H1 (cell line): ENCODE data around the gene CHD9. TPM values are rescaled to one million over a fixed set of nuclear protein-coding genes. Genes with fewer than 3 reads are reported as not detected.

Experiments
- CTCF ChIA-PET: fragments of 300-600 bp; sonication (Branson Sonifier 250); formaldehyde crosslinking; loops from one replicate; lab custom pipeline; 2021; ENCODE audit not compliant: partially characterized antibody; lab: Charles Lee
- POLR2A ChIA-PET: fragments of 300-600 bp; sonication (Branson Sonifier 250); formaldehyde crosslinking; loops from one replicate; lab custom pipeline; 2021; ENCODE audit warnings: inconsistent platforms; ENCODE audit not compliant: partially characterized antibody; lab: Charles Lee
- DNase-seq, 2 experiments: peaks; one replicate each; pipeline versions ENCODE4 v3.0.0 to v3.0.0-alpha.2; 2010 to 2022; ENCODE audit warnings: low spot score in 2 of 2, low read depth in 1 of 2, mixed read lengths in 1 of 2
- FAIRE-seq: peaks from 2 replicates; lab custom pipeline; 2011; peaks lifted over from hg19 to GRCh38; lab: Jason Lieb, UNC
- H2AFZ ChIP-seq: 2 replicates; pipeline ENCODE4 v1.8.1; 2012; ENCODE audit warnings: low read length, inconsistent platforms
- H2AK5ac ChIP-seq: 2 replicates; pipeline ENCODE4 v1.6.1; 2013; ENCODE audit warnings: low read depth, low read length
- H2BK120ac ChIP-seq: replicated peaks from 2 replicates; pipeline ENCODE3; 2013; ENCODE audit warnings: low read depth, low read length, inconsistent platforms
- H2BK12ac ChIP-seq: 2 replicates; pipeline ENCODE4 v1.6.1; 2013; ENCODE audit warnings: low read depth, low read length
- H2BK15ac ChIP-seq: 2 replicates; pipeline ENCODE4 v1.6.1; 2013; ENCODE audit warnings: low read length
- H2BK20ac ChIP-seq: 2 replicates; pipeline ENCODE4 v1.6.1; 2013; ENCODE audit warnings: low read length
- H2BK5ac ChIP-seq: 2 replicates; pipeline ENCODE4 v1.6.1; 2013; ENCODE audit warnings: low read depth, low read length
- H3K14ac ChIP-seq: 2 replicates; pipeline ENCODE4 v1.6.1; 2013; ENCODE audit warnings: inconsistent platforms; ENCODE audit not compliant: insufficient read length
- H3K18ac ChIP-seq: 2 replicates; pipeline ENCODE4 v1.6.1; 2013; ENCODE audit warnings: low read length; ENCODE audit errors: extremely low read depth
- H3K23ac ChIP-seq: 2 replicates; pipeline ENCODE4 v1.6.1; 2013; ENCODE audit warnings: inconsistent platforms; ENCODE audit not compliant: insufficient read length
- H3K23me2 ChIP-seq: 2 replicates; pipeline ENCODE4 v1.6.1; 2013; ENCODE audit warnings: low read depth, low read length
- H3K27ac ChIP-seq: 2 replicates; pipeline ENCODE4 v1.6.1; 2011; ENCODE audit warnings: low read depth, low read length, inconsistent platforms
- H3K27me3 ChIP-seq, 4 experiments: replicated peaks in 1 of 4; 1 replicate in 1 of 4; 2 replicates in 3 of 4; pipeline versions ENCODE4 v1.6.1 to v1.8.1; 2011 to 2013; ENCODE audit warnings: low read length in 3 of 4, mild to moderate bottlenecking in 3 of 4, inconsistent platforms in 2 of 4, mixed read lengths in 2 of 4, moderate library complexity in 1 of 4; ENCODE audit not compliant: control insufficient read depth in 3 of 4, insufficient read depth in 3 of 4; ENCODE audit errors: extremely low read depth in 1 of 4
- H3K36me3 ChIP-seq, 4 experiments: 2 replicates each; pipeline versions ENCODE4 v1.6.1 to v1.8.1; 2011 to 2013; ENCODE audit warnings: mild to moderate bottlenecking in 4 of 4, low read length in 3 of 4, moderate library complexity in 2 of 4, control low read depth in 1 of 4, inconsistent platforms in 1 of 4; ENCODE audit not compliant: insufficient read depth in 4 of 4, control insufficient read depth in 2 of 4
- H3K4ac ChIP-seq: replicated peaks from 2 replicates; pipeline ENCODE3; 2013; ENCODE audit warnings: low read length, low read depth, mixed read lengths, inconsistent platforms; ENCODE audit not compliant: insufficient read length
- H3K4me1 ChIP-seq, 4 experiments: replicated peaks in 1 of 4; 1 replicate in 1 of 4; 2 replicates in 3 of 4; pipeline versions ENCODE4 v1.6.1 to v1.8.1; 2011 to 2013; ENCODE audit warnings: low read length in 3 of 4, inconsistent platforms in 2 of 4, mixed read lengths in 1 of 4; ENCODE audit not compliant: insufficient read depth in 4 of 4, control insufficient read depth in 3 of 4
- H3K4me2 ChIP-seq, 2 experiments: 2 replicates each; pipeline versions ENCODE4 v1.6.1 to v1.8.1; 2011 to 2013; ENCODE audit warnings: low read depth in 2 of 2, low read length in 2 of 2, control low read depth in 1 of 2, inconsistent platforms in 1 of 2, mild to moderate bottlenecking in 1 of 2; ENCODE audit not compliant: insufficient read depth in 1 of 2
- H3K4me3 ChIP-seq, 4 experiments: fragments of 200-600, 300-600 bp in 1 of 4; sonication (generic), shearing (Covaris generic), sonication (Bioruptor Twin) in 1 of 4; 2 replicates each; pipeline versions ENCODE4 v1.5.1 to v1.8.1; 2011 to 2016; ENCODE audit warnings: low read length in 4 of 4, low read depth in 3 of 4, control low read depth in 2 of 4, inconsistent platforms in 2 of 4, mild to moderate bottlenecking in 2 of 4, mixed read lengths in 1 of 4, moderate library complexity in 1 of 4; ENCODE audit not compliant: insufficient read depth in 2 of 4; ENCODE audit errors: extremely low read depth in 1 of 4
- H3K56ac ChIP-seq: replicated peaks from 2 replicates; pipeline ENCODE3; 2013; ENCODE audit warnings: low read depth, mild to moderate bottlenecking, mixed read lengths, low read length, inconsistent platforms; ENCODE audit not compliant: insufficient read length
- H3K79me1 ChIP-seq: 2 replicates; pipeline ENCODE4 v1.6.1; 2013; ENCODE audit warnings: low read depth, low read length, control low read depth
- H3K79me2 ChIP-seq, 2 experiments: 2 replicates each; pipeline versions ENCODE4 v1.6.1 to v1.8.1; 2012 to 2013; ENCODE audit warnings: low read length in 2 of 2, mild to moderate bottlenecking in 2 of 2, inconsistent platforms in 1 of 2; ENCODE audit not compliant: insufficient read depth in 2 of 2, control insufficient read depth in 1 of 2
- H3K9ac ChIP-seq, 4 experiments: replicated peaks in 1 of 4; 1 replicate in 1 of 4; 2 replicates in 3 of 4; pipeline versions ENCODE4 v1.6.1 to v1.8.1; 2011 to 2013; ENCODE audit warnings: low read depth in 3 of 4, low read length in 3 of 4, control low read depth in 2 of 4, mild to moderate bottlenecking in 2 of 4, moderate library complexity in 2 of 4, inconsistent platforms in 1 of 4; ENCODE audit errors: extremely low read depth in 1 of 4
- H3K9me3 ChIP-seq, 2 experiments: 2 replicates each; pipeline versions ENCODE4 v1.6.1 to v1.8.1; 2012 to 2013; ENCODE audit warnings: mild to moderate bottlenecking in 2 of 2, moderate library complexity in 2 of 2, control low read depth in 1 of 2, inconsistent platforms in 1 of 2, low read depth in 1 of 2, low read length in 1 of 2, mixed read lengths in 1 of 2; ENCODE audit not compliant: insufficient read depth in 2 of 2
- H4K20me1 ChIP-seq, 2 experiments: replicated peaks in 1 of 2; 2 replicates each; pipeline versions ENCODE3 to v1.8.1; 2011 to 2013; ENCODE audit warnings: inconsistent platforms in 2 of 2, low read length in 2 of 2, mild to moderate bottlenecking in 1 of 2; ENCODE audit not compliant: insufficient read depth in 2 of 2, control insufficient read depth in 1 of 2
- H4K5ac ChIP-seq: 2 replicates; pipeline ENCODE4 v1.6.1; 2013; ENCODE audit warnings: low read length, low read depth, mixed read lengths, inconsistent platforms; ENCODE audit not compliant: insufficient read length
- H4K8ac ChIP-seq: 2 replicates; pipeline ENCODE4 v1.8.0; 2013; ENCODE audit warnings: mild to moderate bottlenecking, moderate library complexity, low read length, inconsistent platforms; ENCODE audit not compliant: insufficient read depth; ENCODE audit errors: extremely low read depth
- H4K91ac ChIP-seq: replicated peaks from 2 replicates; pipeline ENCODE3; 2013; ENCODE audit warnings: low read length, mixed read lengths, inconsistent platforms; ENCODE audit not compliant: insufficient read length
- EP300 ChIP-seq, 2 experiments: IDR thresholded peaks; 1 replicate in 1 of 2; 2 replicates in 1 of 2; pipeline ENCODE4 v1.6.1; 2011 to 2012; ENCODE audit warnings: low read depth in 2 of 2, low read length in 2 of 2, mild to moderate bottlenecking in 2 of 2, borderline replicate concordance in 1 of 2, inconsistent platforms in 1 of 2, moderate library complexity in 1 of 2
- GTF2F1 ChIP-seq: IDR thresholded peaks from 2 replicates; pipeline ENCODE4 v1.6.1; 2012; ENCODE audit warnings: low read depth, low read length, improper control_type of control experiment, borderline replicate concordance
- NANOG ChIP-seq: IDR thresholded peaks from 2 replicates; pipeline ENCODE4 v1.6.1; 2011; ENCODE audit warnings: low read length, low read depth, mild to moderate bottlenecking, inconsistent platforms; ENCODE audit not compliant: insufficient read depth, poor library complexity, severe bottlenecking
- POU5F1 ChIP-seq: IDR thresholded peaks from 2 replicates; pipeline ENCODE4 v1.6.1; 2011; ENCODE audit warnings: low read depth, mild to moderate bottlenecking, low read length, moderate library complexity
- RAD21 ChIP-seq, 2 experiments: IDR thresholded peaks in 1 of 2; conservative IDR thresholded peaks in 1 of 2; 2 replicates each; pipeline ENCODE4 v1.6.1; 2011; ENCODE audit warnings: low read depth in 2 of 2, low read length in 2 of 2, improper control_type of control experiment in 1 of 2, inconsistent platforms in 1 of 2, mild to moderate bottlenecking in 1 of 2, moderate library complexity in 1 of 2
- RXRA ChIP-seq: IDR thresholded peaks from 2 replicates; pipeline ENCODE4 v1.6.1; 2011; ENCODE audit warnings: low read depth, mild to moderate bottlenecking, low read length, moderate library complexity; ENCODE audit not compliant: insufficient read depth
- WGBS, 2 experiments: shearing (Covaris generic) in 1 of 2; methylation state at CpG; one replicate each; pipeline versions ENCODE4 v1.1.6 to v1.1.7; 2013 to 2015; ENCODE audit warnings: low lambda C conversion rate in 2 of 2, mixed read lengths in 2 of 2, inconsistent platforms in 1 of 2, low coverage in 1 of 2, missing lambda C conversion rate in 1 of 2; ENCODE audit not compliant: insufficient replicate concordance in 2 of 2, insufficient coverage in 1 of 2, insufficient read length in 1 of 2; ENCODE audit errors: extremely low coverage in 1 of 2, missing lambda C conversion rate in 1 of 2; 5-methylcytosine and 5-hydroxymethylcytosine counted together
- polyA plus RNA-seq, 7 experiments: library from polyadenylated mRNA; depleted of rRNA in 3 of 7; stranded (reverse) in 5 of 7; unstranded in 2 of 7; fragments of >200 nt in 5 of 7; fragments of 200-250 nt in 2 of 7; gene quantifications; 1 replicate in 5 of 7; 2 replicates in 1 of 7; 4 replicates in 1 of 7; pipeline versions ENCODE4 v1.2.1 to v1.2.3, GENCODE V29; 2011 to 2013; ENCODE audit warnings: missing spikeins in 2 of 7, mixed read lengths in 2 of 7
- total RNA-seq: library from RNA; stranded (reverse); fragmentation: NEBNext Ultra II Directional; extraction: Animal tissue kit (Norgen Biotek cat#: 25700); gene quantifications from 2 replicates; pipeline ENCODE4 v1.2.1, GENCODE V29; 2021
- TF ChIP-seq, protein P1 (sequence below), 3 experiments: IDR thresholded peaks; 1 replicate in 2 of 3; 2 replicates in 1 of 3; pipeline versions ENCODE4 v1.5.1 to v1.6.1; 2011; ENCODE audit warnings: low read length in 3 of 3, mild to moderate bottlenecking in 3 of 3, inconsistent platforms in 2 of 3, low read depth in 1 of 3, moderate library complexity in 1 of 3; ENCODE audit not compliant: insufficient read depth in 1 of 3; ENCODE audit errors: control extremely low read depth in 1 of 3

Gene CHD9
- total and polyA plus RNA-seq, 2 of the 8 experiments (the other 6 are each of a cell fraction or from before 2014, with no cell fraction given): 9.9 to 32.4 TPM

DNA sequence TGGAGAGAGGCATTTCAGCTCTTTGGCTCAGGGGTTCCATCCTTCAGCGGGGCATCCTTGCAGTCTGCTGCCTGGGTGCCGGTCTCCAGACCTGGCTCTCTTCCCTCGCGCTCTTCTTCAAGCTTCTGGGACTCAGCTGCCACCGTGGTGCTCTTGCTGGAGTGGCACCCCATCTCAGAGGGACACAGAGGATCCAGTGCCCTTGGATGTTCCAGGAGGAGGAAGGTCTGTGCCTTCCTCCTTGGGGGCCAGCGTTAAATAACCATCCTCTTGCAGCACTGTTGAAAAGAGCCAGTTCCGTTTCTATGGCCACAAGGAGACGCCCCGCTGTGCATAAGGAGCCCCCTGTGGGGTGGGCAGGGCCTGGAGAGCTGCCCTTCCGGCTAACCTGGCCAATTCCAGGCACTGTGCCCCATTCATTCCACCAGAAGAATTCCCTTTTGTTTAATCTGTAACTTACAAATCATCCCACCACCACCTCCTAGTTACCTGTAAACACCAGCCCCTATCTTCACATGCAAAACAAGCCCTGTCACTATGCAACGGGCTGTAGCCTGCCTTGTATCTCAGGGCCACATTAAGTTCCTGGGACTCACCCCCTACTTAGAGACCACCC lies 10.7 kb upstream of the CHD9 start:
- Histone ChIP-seq H4K5ac (peak overlapping the region; percentile 40), H2AK5ac (peak overlapping the region; percentile 96; the same call in 1 of the 2 replicates), H3K79me1 (no peaks in the 10 kb centered on the region), H3K9me3 (peaks cover 4 to 8% of the 10 kb centered on the region in 2 experiments), H3K79me2 (peaks cover 0 to 10% of the 10 kb centered on the region in 2 experiments; a peak in 2 of 4 replicates), H3K23me2 (peaks cover 21% of the 10 kb centered on the region), H2BK20ac (peak overlapping the region; percentile 6; the same call in 1 of the 2 replicates), H3K4me2 (peak overlapping the region; percentile 77 to 97), H3K9ac (peak overlapping the region in 3 of 4 experiments; percentile 65 to 84 (median 69); a peak in 6 of 7 replicates), H2BK12ac (peak overlapping the region; percentile 95), H4K91ac (no peak overlapping the region), H3K4me1 (peaks cover 2 to 27% (median 21%) of the 10 kb centered on the region in 4 experiments; a peak in 6 of 7 replicates), H2AFZ (no peak overlapping the region), H4K8ac (peak overlapping the region; percentile 77; the same call in 1 of the 2 replicates), H3K27ac (peak overlapping the region; percentile 77), H2BK120ac (peak overlapping the region; percentile 39), H3K14ac (no peak overlapping the region), H4K20me1 (no peaks in the 10 kb centered on the region), H3K18ac (peak overlapping the region; percentile 71), H3K56ac (no peak overlapping the region), H3K36me3 (no peaks in the 10 kb centered on the region), H3K27me3 (no peaks in the 10 kb centered on the region), H2BK15ac (no peak overlapping the region; the same call in 1 of the 2 replicates), H2BK5ac (no peak overlapping the region; the same call in 1 of the 2 replicates), H3K4me3 (peak overlapping the region; percentile 53 to 69 (median 63)), H3K23ac (no peak overlapping the region), H3K4ac (no peak overlapping the region)
- FAIRE-seq (peak; percentile 94), DNase-seq (peak; percentile 92 to 98)
- WGBS, 2 experiments: 6% methylated on average over 11 of the region's 11 CpGs; no CpG with 5 or more reads in 1 of the 2 experiments
- POLR2A ChIA-PET: interaction anchor here (1.1 to 2.6 kb wide), 7 partner anchors 11 to 164 kb away, joined by 3 to 21 read pairs (median 7); partner anchors contain the start of gene CHD9
- CTCF ChIA-PET: interaction anchor here (0.5 to 3.1 kb wide), 6 partner anchors 10 to 422 kb away, joined by 3 to 11 read pairs (median 4); partner anchors contain the start of gene CHD9
- 0 out of 2 replicates have a peak, but pooled peaks have one; percentile 3 for TF ChIP-seq RXRA
- 0 out of 4 replicates have a peak, but pooled peaks of 1 of the 2 experiments have one; percentile 11 for TF ChIP-seq RAD21 (IDR thresholded peaks at IDR 0.05 in 1 of 2, conservative IDR thresholded peaks at IDR 0.05 in 1 of 2; ENCODE audit: low read depth in 2 of 2, low read length in 2 of 2)
- TF ChIP-seq NANOG: peak; percentile 76
- TF ChIP-seq EP300 (IDR thresholded peaks at IDR 0.05; ENCODE audit: borderline replicate concordance in 1 of 2, low read depth in 2 of 2, low read length in 2 of 2): peak; percentile 48 to 91
- TF ChIP-seq GTF2F1: peak; percentile 60; the same call in 1 of the 2 replicates
- TF ChIP-seq POU5F1: no peak
- TF ChIP-seq, protein P1, sequence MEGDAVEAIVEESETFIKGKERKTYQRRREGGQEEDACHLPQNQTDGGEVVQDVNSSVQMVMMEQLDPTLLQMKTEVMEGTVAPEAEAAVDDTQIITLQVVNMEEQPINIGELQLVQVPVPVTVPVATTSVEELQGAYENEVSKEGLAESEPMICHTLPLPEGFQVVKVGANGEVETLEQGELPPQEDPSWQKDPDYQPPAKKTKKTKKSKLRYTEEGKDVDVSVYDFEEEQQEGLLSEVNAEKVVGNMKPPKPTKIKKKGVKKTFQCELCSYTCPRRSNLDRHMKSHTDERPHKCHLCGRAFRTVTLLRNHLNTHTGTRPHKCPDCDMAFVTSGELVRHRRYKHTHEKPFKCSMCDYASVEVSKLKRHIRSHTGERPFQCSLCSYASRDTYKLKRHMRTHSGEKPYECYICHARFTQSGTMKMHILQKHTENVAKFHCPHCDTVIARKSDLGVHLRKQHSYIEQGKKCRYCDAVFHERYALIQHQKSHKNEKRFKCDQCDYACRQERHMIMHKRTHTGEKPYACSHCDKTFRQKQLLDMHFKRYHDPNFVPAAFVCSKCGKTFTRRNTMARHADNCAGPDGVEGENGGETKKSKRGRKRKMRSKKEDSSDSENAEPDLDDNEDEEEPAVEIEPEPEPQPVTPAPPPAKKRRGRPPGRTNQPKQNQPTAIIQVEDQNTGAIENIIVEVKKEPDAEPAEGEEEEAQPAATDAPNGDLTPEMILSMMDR (IDR thresholded peaks at IDR 0.05; ENCODE audit: control extremely low read depth in 1 of 3, insufficient read depth in 1 of 3, low read depth in 1 of 3, low read length in 3 of 3): no peak
